Stimulated activated CD8-positive, alpha-beta memory T cell treated with anti-CD3 and anti-CD28 coated beads, Interleukin-12 subunit alpha, Interleukin-12 subunit beta, amount 100 ng/mL, for 4 hours (primary cell): ENCODE data around the gene COL16A1.
"Not testable (repeated sequence)": the region's sequence is repeated elsewhere in the genome, so short reads cannot be mapped to it uniquely, and the experiment has no call there.

Source experiments
- DNase-seq: peaks from one replicate; pipeline ENCODE4 v3.0.0-alpha.2; 2020; ENCODE audit warnings: low read depth

The COL16A1 gene

DNA sequence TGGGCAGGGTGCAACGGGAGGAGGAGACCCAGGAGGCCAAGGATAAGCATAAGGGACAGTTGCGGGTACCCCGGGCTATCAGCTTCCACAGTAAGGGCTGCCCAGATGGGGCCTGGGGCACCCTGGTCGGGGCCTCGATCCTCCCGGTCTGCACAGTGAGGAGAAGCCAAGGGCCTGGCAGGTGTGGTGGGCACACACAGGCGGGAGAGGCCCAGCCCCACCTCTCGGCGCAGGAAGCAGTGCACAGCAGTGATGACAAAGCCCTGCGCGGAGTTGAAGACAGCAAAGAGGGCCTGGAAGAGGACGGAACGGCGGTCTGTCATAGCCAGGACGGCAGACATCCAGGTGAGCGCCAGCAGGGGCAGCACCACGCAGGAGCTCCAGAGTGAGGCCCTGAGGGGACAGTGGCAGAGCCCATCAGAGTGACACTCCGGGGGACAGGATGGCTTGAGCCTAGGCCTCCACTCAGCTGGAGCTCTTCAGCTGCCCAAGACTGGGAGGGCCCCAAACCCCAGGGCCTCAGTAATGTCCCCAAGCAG, 29.0 kb upstream of the COL16A1 start:
- DNase-seq = no peak

DNA sequence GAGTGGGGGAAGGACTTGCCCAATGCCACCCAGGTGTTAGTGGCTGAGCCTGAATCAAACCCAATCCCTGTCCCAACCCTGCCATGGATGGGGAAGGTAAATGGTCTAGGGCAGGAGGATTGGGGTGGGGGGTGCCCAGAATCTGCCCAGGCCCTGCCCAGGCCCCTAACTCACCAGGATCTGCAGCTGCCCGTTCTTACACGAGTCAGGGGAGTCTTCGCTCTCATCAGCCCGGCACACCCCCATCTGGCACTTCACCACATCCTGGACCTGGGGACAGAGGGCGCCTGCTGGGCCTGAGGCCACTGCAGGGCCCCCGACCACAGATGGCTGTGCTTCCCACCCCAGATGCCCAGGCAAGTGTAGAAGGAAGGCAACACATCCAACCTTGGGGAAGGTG, 28.5 kb upstream of the COL16A1 start:
- no peak for DNase-seq

DNA sequence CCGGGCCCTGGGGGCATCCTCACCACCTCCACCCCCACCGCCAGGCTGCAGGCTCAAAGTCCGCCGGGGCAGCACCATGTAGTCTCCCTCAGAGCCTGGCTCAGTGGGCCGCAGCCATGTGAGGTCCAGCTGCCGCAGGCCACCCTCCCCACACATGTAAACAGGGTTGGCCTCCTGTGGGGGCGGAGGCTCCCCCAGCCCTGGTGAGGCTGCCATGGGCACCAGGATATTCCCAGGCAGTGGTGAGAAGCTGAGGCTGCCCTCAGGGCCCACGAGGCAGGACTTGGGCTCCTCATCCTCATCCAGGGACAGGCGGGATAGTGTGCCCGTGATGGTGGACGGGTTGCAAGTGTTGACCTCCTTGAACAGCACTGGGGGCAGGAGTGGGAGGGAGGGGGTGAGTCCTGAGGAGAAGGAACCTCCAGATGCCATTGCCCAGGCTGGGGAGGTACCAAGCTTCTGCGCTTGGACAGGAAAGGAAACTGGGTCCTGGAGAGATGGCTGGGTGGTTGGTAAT, 27.3 kb upstream of the COL16A1 start:
- DNase-seq = no peak

- no peak for DNase-seq
Measured at GRCh38 chr1:31730336-31731048, 26.7 kb upstream of the COL16A1 start.

DNA sequence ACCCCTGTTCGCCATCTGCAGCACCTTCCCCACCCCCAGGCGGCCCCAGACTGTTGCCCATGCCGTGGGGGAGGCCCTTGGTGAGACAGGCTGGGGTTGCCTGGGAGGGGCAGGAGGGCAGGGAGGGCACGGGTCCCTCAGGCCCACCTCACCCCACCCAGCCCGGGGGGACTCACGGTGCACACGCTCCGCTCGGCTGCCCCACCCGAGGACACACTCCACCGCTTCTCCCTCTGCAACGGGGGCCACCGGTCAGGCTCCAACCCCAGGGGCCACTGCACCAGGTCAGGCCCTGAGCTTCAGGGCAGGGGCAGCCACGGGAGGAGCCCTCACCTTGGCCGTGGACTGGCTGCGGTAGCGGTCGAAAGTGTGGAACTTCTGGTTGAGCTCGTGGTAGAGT, 24.0 kb upstream of the COL16A1 start:
- no peak for DNase-seq

GRCh38 chr1:31727195-31727594, 23.4 kb upstream of the COL16A1 start:
- no peak for DNase-seq

GRCh38 chr1:31726715-31727114, 22.9 kb upstream of the COL16A1 start:
- no peak for DNase-seq

- no peak for DNase-seq
Measured at GRCh38 chr1:31725777-31726535, 22.1 kb upstream of the COL16A1 start.

DNA sequence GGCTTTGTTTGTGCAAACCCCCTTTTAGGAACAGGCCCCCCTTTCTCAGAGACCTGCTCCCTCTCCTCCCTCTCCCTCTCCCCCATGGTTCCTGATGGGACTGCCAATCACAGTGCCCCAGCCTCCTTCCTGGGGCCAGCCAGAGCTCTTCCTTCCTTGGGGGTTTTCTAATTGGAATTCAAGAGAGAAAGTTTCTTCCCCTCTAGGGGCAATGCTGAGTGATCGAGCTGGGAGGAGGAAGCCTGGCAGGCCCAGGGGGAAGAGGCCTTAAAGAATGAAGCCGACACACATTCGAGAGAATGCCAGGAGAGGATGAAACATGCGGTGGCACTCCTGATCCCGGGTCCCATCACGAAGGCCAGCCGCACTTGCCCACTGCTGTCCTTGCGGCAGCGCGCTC, 21.3 kb upstream of the COL16A1 start:
- DNase-seq = no peak

DNA sequence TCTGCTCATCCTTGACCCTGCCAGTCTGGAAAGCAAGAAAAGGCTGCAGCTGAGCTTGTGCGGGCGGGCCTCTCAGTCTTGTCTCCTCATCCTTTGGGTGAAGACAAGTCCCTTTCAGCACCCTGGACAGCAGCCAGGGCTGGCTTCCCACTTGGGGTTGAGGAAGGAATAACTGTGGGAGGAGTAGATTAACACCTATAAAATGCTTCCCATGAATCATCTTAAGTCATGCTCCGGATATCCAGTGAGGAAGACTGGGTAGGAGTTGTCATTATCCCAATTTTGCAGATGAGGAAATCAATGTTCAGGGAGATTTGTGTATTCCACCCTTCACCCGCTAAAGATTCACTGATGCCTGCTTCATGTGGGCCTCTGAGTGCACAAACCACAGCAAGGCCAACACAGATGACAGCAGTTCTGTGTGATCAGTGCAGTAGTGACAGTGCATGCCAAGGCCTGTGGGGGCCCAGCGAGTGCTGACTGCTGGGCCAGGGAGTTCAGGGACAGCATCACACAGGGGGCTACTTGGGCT, 20.1 kb upstream of the COL16A1 start:
- DNase-seq = no peak

DNA sequence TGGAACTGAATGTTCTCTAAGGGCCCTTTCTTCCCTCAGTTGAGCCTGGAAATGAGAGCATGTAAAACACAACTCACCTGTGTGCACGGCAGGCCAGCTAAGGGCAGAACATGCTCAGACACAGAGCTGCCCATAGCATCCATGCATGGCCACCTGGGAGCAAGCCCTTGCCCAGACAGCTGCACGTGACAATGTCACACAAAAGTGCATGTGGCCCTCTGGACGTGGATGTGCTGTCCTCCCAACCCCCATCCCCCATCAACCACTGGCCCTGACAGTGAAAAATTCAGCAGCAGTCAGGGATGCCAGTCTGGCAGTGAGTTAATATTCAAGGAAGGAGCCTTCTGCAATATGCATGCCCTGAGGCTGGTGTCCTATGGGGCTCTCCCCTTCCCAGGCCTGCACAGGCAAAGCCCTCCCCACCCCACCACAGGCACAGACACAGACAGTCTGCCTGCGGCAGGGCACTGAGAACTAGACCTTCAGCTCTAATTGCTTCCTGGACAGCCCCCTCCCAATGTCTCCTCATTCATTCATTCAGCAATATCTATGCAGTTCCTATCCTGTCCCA, 14.6 kb upstream of the COL16A1 start:
- no peak for DNase-seq

- no peak for DNase-seq
Measured at GRCh38 chr1:31717341-31717740, 13.5 kb upstream of the COL16A1 start.

GRCh38 chr1:31715873-31716220, 12.0 kb upstream of the COL16A1 start:
- DNase-seq = no peak

GRCh38 chr1:31715087-31715872, 11.5 kb upstream of the COL16A1 start:
- no peak for DNase-seq

DNA sequence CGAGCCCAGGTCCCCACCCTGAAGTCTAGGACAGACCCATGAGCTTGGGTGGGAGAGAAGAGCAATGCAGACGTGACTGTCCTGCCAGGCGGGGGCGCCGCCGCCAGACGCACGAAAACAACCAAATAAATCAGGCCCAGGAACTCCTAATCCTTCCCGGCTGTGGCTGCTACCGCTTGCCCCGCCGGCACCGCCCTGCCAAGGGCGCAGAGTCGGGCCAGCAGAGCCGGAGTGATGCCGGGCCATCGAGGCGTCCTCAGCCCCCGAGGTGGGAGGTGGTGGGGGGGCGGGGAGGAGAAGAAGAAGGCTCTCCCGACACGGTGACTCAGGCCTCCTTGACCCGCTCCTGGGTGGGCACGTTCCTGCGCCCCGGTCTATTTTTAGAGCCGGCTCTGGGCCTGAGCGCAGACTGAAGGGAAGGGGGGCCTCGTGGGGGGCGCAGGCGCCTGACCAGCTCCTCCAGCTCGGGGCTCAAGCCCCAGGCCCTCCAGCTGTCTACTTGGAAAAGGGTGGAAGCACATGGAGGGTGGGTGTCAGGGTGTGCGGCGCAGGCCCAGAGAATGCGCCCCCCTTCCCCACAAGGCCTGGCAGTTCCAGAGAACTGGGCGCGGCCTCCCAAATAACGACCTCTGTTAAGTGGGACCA, 10.7 kb upstream of the COL16A1 start:
- no peak for DNase-seq

GRCh38 chr1:31712630-31713029, 8.8 kb upstream of the COL16A1 start:
- no peak for DNase-seq

DNA sequence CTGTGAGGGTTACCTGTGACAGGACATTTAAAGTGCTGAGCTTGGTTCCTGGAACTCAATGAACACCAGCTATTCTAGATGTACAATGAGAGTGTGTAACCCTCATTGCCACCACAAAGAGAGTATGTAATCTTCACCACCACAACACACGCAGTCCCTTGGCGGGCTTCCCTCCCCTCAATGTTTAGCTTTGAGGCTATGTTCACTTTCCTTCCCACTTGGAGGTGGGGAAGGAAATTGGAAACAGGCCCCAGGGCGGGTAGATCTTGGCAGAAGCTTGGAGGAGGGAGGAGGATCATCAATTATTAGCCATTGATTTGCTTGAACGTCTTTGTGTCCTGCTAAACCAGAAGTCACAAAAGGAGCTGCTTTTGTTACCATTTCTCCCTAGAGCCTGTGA, 8.3 kb upstream of the COL16A1 start:
- DNase-seq = no peak

DNA sequence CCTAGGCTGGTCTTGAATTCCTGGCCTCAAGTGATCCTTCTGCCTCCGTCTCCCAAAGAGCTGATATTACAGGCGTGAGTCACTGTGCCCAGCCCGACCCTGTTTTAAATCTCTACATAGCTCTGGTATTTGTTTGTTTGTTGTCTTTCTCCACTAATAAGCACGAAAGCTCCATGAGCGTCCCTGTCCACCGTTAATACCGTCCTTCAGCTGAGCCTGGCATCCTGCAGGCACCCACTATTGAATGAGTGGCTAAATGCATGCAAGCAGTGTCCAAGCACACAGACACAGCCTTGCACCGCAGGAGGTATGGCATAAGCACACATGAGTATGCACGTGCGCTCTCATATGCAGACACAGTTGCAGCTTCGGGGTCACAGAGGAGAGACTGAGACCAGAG, 4.5 kb upstream of the COL16A1 start:
- DNase-seq = no peak

- no peak for DNase-seq
Measured at GRCh38 chr1:31707711-31708110, 3.9 kb upstream of the COL16A1 start.

DNA sequence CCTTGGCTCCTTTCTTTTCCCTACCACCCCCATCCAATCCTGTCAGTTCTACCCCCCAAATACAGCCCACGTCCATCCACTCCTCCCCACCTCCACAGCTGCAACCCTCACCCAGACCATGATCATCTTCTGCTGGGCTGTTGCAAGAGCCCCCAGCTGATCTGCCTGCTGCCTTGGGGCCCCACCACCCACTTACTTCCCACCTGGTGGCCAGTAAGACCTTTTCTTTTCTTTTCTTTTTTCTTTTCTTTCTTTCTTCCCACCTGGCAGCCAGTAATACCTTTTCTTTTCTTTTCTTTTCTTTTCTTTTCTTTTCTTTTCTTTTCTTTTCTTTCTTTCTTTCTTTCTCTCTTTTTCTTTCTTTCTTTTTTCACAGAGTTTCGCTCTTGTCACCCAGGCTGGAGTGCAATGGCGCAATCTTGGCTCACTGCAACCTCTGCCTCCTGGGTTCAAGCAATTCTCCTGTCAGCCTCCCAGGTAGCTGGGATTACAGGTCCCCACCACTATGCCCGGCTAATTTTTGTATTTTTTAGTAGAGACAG, 3.3 kb upstream of the COL16A1 start:
- DNase-seq = not testable (repeated sequence)

- DNase-seq = no peak
Measured at GRCh38 chr1:31706384-31707058, 2.7 kb upstream of the COL16A1 start.
